Endothelial cell of umbilical vein (primary cell): Measurements from ENCODE around the gene FLT3. TPM values are rescaled to one million over a fixed set of nuclear protein-coding genes. Genes with fewer than 3 reads are reported as not detected.

Experiments used
- BruUV-seq: library from RNA; stranded (reverse); fragments of 400-500 nt; replicated peaks from 2 replicates; lab custom pipeline; 2021; lab: Mats Ljungman, UMichigan
- CTCF ChIA-PET: fragments of 300-600, 350-600 bp; sonication (Branson Sonifier 250); formaldehyde crosslinking; loops from one replicate; lab custom pipeline; 2021; ENCODE audit warnings: antibody characterized with exemption, inconsistent platforms; lab: Charles Lee
- POLR2A ChIA-PET: fragments of 300-600, 350-600 bp; sonication (Branson Sonifier 250); formaldehyde crosslinking; loops from one replicate; lab custom pipeline; 2021; ENCODE audit warnings: antibody characterized with exemption, inconsistent platforms; lab: Charles Lee
- DNase-seq: peaks from one replicate; pipeline ENCODE4 v3.0.0-alpha.2; 2011; ENCODE audit warnings: low read depth, low spot score
- FAIRE-seq: peaks from 2 replicates; lab custom pipeline; 2011; peaks lifted over from hg19 to GRCh38; lab: Jason Lieb, UNC
- H2AFZ ChIP-seq: 2 replicates; pipeline ENCODE4 v1.6.0; 2012; ENCODE audit warnings: low read depth, low read length, control low read depth, inconsistent platforms
- H3K27ac ChIP-seq: 2 replicates; pipeline ENCODE4 v1.5.1; 2011; ENCODE audit warnings: low read depth, mild to moderate bottlenecking, control low read depth, low read length, moderate library complexity; ENCODE audit not compliant: insufficient read depth
- H3K27me3 ChIP-seq, 2 experiments: 2 replicates each; pipeline versions ENCODE4 v1.6.0 to v1.6.1; 2011; ENCODE audit warnings: low read length in 2 of 2, mixed read lengths in 1 of 2; ENCODE audit not compliant: control insufficient read depth in 2 of 2, insufficient read depth in 2 of 2
- H3K36me3 ChIP-seq, 2 experiments: 2 replicates in 1 of 2; 3 replicates in 1 of 2; pipeline ENCODE4 v1.5.1; 2011; ENCODE audit warnings: low read length in 2 of 2, mild to moderate bottlenecking in 1 of 2, moderate library complexity in 1 of 2; ENCODE audit not compliant: control insufficient read depth in 2 of 2, insufficient read depth in 2 of 2; ENCODE audit errors: extremely low read depth in 1 of 2
- H3K4me1 ChIP-seq: 3 replicates; pipeline ENCODE4 v1.5.1; 2011; ENCODE audit warnings: mild to moderate bottlenecking, low read length; ENCODE audit not compliant: control insufficient read depth, insufficient read depth; ENCODE audit errors: extremely low read depth
- H3K4me2 ChIP-seq: 2 replicates; pipeline ENCODE4 v1.6.1; 2011; ENCODE audit warnings: low read length, control low read depth, mixed read lengths; ENCODE audit not compliant: insufficient read depth
- H3K4me3 ChIP-seq, 3 experiments: fragments of 200-600 bp in 1 of 3; sonication (generic), shearing (Covaris generic) in 1 of 3; replicated peaks in 1 of 3; 2 replicates each; pipeline ENCODE4 v1.5.1; 2011 to 2016; ENCODE audit warnings: control low read depth in 3 of 3, low read length in 3 of 3, mild to moderate bottlenecking in 2 of 3, inconsistent platforms in 1 of 3, low read depth in 1 of 3, moderate library complexity in 1 of 3; ENCODE audit not compliant: insufficient read depth in 1 of 3
- H3K79me2 ChIP-seq: 2 replicates; pipeline ENCODE4 v1.6.0; 2012; ENCODE audit warnings: low read length, inconsistent platforms; ENCODE audit not compliant: control insufficient read depth, insufficient read depth
- H3K9ac ChIP-seq: replicated peaks from 2 replicates; pipeline ENCODE3; 2011; ENCODE audit warnings: low read length, control low read depth; ENCODE audit not compliant: insufficient read depth; ENCODE audit errors: extremely low read depth
- H3K9me1 ChIP-seq: replicated peaks from 3 replicates; pipeline ENCODE4 v1.6.0; 2011; ENCODE audit warnings: mild to moderate bottlenecking, low read length; ENCODE audit not compliant: control insufficient read depth, insufficient read depth; ENCODE audit errors: extremely low read depth
- H3K9me3 ChIP-seq: replicated peaks from 2 replicates; pipeline ENCODE4 v1.5.1; 2012; ENCODE audit warnings: low read length, inconsistent platforms; ENCODE audit not compliant: control insufficient read depth, insufficient read depth
- H4K20me1 ChIP-seq: replicated peaks from 2 replicates; pipeline ENCODE3; 2011; ENCODE audit warnings: mild to moderate bottlenecking, low read length; ENCODE audit not compliant: control insufficient read depth, insufficient read depth; ENCODE audit errors: extremely low read depth
- CTCF ChIP-seq, 2 donors: IDR thresholded peaks; 1 replicate in 1 of 2; 2 replicates in 1 of 2; pipeline ENCODE4 v1.5.1; 2011; ENCODE audit warnings: low read length in 2 of 2, mild to moderate bottlenecking in 2 of 2, moderate library complexity in 2 of 2, control low read depth in 1 of 2, inconsistent platforms in 1 of 2, low read depth in 1 of 2; ENCODE audit not compliant: insufficient read depth in 1 of 2; ENCODE audit errors: extremely low read depth in 1 of 2
- EZH2 ChIP-seq: IDR thresholded peaks from 2 replicates; pipeline ENCODE4 v1.6.1; 2012; ENCODE audit warnings: borderline replicate concordance, low read depth, mild to moderate bottlenecking, moderate library complexity, low read length, inconsistent platforms; ENCODE audit not compliant: severe bottlenecking
- FOS ChIP-seq: IDR thresholded peaks from 2 replicates; pipeline ENCODE4 v1.6.1; 2011; ENCODE audit warnings: mild to moderate bottlenecking, low read length, moderate library complexity, borderline replicate concordance; ENCODE audit not compliant: insufficient read depth
- GATA2 ChIP-seq: IDR thresholded peaks from 2 replicates; pipeline ENCODE4 v1.7.0; 2011; ENCODE audit warnings: low read depth, mild to moderate bottlenecking, moderate library complexity, mixed read lengths, low read length; ENCODE audit not compliant: insufficient read length, insufficient read depth
- JUN ChIP-seq: IDR thresholded peaks from 2 replicates; pipeline ENCODE4 v1.6.1; 2011; ENCODE audit warnings: borderline replicate concordance, low read depth; ENCODE audit not compliant: insufficient read length, insufficient read depth
- MAX ChIP-seq: IDR thresholded peaks from 2 replicates; pipeline ENCODE4 v1.6.1; 2011; ENCODE audit not compliant: insufficient read depth, insufficient read length
- MYC ChIP-seq: IDR thresholded peaks from one replicate; pipeline ENCODE4 v1.6.1; 2011; ENCODE audit warnings: mild to moderate bottlenecking, low read depth, low read length
- POLR2A ChIP-seq: IDR thresholded peaks from 2 replicates; pipeline ENCODE4 v1.6.1; 2012; ENCODE audit warnings: low read depth, mild to moderate bottlenecking, control low read depth, low read length
- POLR2AphosphoS5 ChIP-seq: IDR thresholded peaks from 2 replicates; pipeline ENCODE4 v1.6.1; 2012; ENCODE audit warnings: low read depth, mild to moderate bottlenecking, control low read depth, low read length, moderate library complexity; ENCODE audit not compliant: insufficient read depth
- dilution Hi-C: fragments of 300-500 bp; cut with MboI; formaldehyde crosslinking; loops from one replicate; pipeline ENCODE4 v1.15.0; 2019; ENCODE audit warnings: low sequenced_read_pairs; ENCODE audit not compliant: extremely low pct_ligation_motif_present
- intact Hi-C: fragments of 100-400 bp; cut with micrococcal nuclease; formaldehyde crosslinking; loops from one replicate; pipeline ENCODE4 v1.10.0; 2022
- polyA plus RNA-seq, 4 experiments: library from polyadenylated mRNA; depleted of rRNA in 3 of 4; stranded (reverse) in 3 of 4; unstranded in 1 of 4; fragments of >200 nt; gene quantifications; 2 replicates each; pipeline versions ENCODE4 v1.2.1 to v1.2.3, GENCODE V29; 2011 to 2012; ENCODE audit warnings: missing spikeins in 1 of 4
- total RNA-seq: library from RNA; stranded (reverse); gene quantifications from 2 replicates; pipeline ENCODE4 v1.2.3, GENCODE V29; 2021

The FLT3 gene
- total and polyA plus RNA-seq, 2 donors (not counting 3 experiments of a cell fraction or from before 2014, with no cell fraction given) = 0.03 TPM; not detected in 1

GRCh38 chr13:28120317-28120716 is 19.9 kb upstream of the FLT3 start:
- Histone ChIP-seq H3K4me1 (no peaks in the 10 kb centered on the region), H3K4me2 (no peak overlapping the region), H3K9me3 (no peaks in the 10 kb centered on the region), H3K9me1 (no peaks in the 10 kb centered on the region), H4K20me1 (no peaks in the 10 kb centered on the region), H3K36me3 (no peaks in the 10 kb centered on the region), H3K79me2 (no peaks in the 10 kb centered on the region), H2AFZ (no peak overlapping the region), H3K27me3 (peaks cover 6 to 15% of the 10 kb centered on the region in 2 experiments), H3K4me3 (no peak overlapping the region), H3K27ac (no peak overlapping the region), H3K9ac (no peak overlapping the region)
- POLR2A ChIA-PET = no interaction called here
- FAIRE-seq (no peak), DNase-seq (no peak)
- CTCF ChIA-PET = no interaction called here
- no peak for TF ChIP-seq FOS
- no peak for TF ChIP-seq CTCF (IDR thresholded peaks at IDR 0.05; ENCODE audit: extremely low read depth in 1 of 2, insufficient read depth in 1 of 2, low read depth in 1 of 2, low read length in 2 of 2)
- TF ChIP-seq POLR2AphosphoS5 = no peak
- no peak for TF ChIP-seq EZH2
- TF ChIP-seq GATA2 = no peak
- no peak for TF ChIP-seq MYC
- TF ChIP-seq MAX = no peak
- TF ChIP-seq POLR2A = no peak
- no peak for TF ChIP-seq JUN
- dilution Hi-C loops = no loop called here
- BruUV-seq = no TSS peak
- intact Hi-C loops = no loop called here
